Thoracic aorta (tissue), 2 donors: ENCODE data around the gene GPR61. TPM values are rescaled to one million over a fixed set of nuclear protein-coding genes. Genes with fewer than 3 reads are reported as not detected.

ENCODE experiments used
- ATAC-seq: fragments of 150-250 bp; one replicate; pipeline ENCODE4 v1.8.0; 2017; ENCODE audit warnings: low read depth; ENCODE audit not compliant: insufficient number of reproducible peaks, low FRiP score
- DNase-seq: peaks from one replicate; pipeline ENCODE4 v3.0.0-alpha.2; 2020; ENCODE audit warnings: low spot score
- H3K27ac ChIP-seq, 2 donors: fragments of 200-600 bp; sonication (generic); 1 replicate in 1 of 2; 2 replicates in 1 of 2; pipeline ENCODE4 v1.5.1; 2016; ENCODE audit warnings: mild to moderate bottlenecking in 2 of 2, moderate library complexity in 2 of 2
- H3K27me3 ChIP-seq: fragments of 200-600 bp; sonication (generic); replicated peaks from 2 replicates; pipeline ENCODE4 v1.6.0; 2016; ENCODE audit warnings: mild to moderate bottlenecking; ENCODE audit not compliant: insufficient read depth
- H3K36me3 ChIP-seq: fragments of 200-600 bp; sonication (generic); one replicate; pipeline ENCODE4 v1.5.1; 2016
- H3K4me1 ChIP-seq, 2 donors: fragments of 200-600 bp; sonication (generic); 1 replicate in 1 of 2; 2 replicates in 1 of 2; pipeline versions ENCODE4 v1.5.1 to v1.6.0; 2016; ENCODE audit warnings: low read depth in 2 of 2, mild to moderate bottlenecking in 1 of 2; ENCODE audit not compliant: control insufficient read depth in 1 of 2
- H3K4me3 ChIP-seq: fragments of 200-600 bp; sonication (generic); 2 replicates; pipeline ENCODE4 v1.5.1; 2016; ENCODE audit warnings: mild to moderate bottlenecking
- H3K9me3 ChIP-seq: fragments of 200-600 bp; sonication (generic); 2 replicates; pipeline ENCODE4 v1.5.1; 2016
- CTCF ChIP-seq: fragments of 200-600 bp; sonication (generic); IDR thresholded peaks from one replicate; pipeline ENCODE4 v1.5.1; 2019; ENCODE audit warnings: antibody characterized with exemption
- total RNA-seq, 2 donors: library from RNA; depleted of rRNA; stranded (reverse); fragments of >200 nt; gene quantifications; one replicate each; pipeline versions ENCODE4 v1.1.0 to v1.2.3, GENCODE V29; 2016

The GPR61 gene
- total RNA-seq, 2 donors from 2014 or later: not detected

- Histone ChIP-seq H3K4me1 (peaks cover 12 to 23% of the 10 kb centered on the region in 2 donors), H3K4me3 (no peak overlapping the region), H3K36me3 (peaks cover 25% of the 10 kb centered on the region), H3K9me3 (no peaks in the 10 kb centered on the region), H3K27ac (peak overlapping the region; percentile 69 to 71), H3K27me3 (no peaks in the 10 kb centered on the region)
- TF ChIP-seq CTCF: no peak
- ATAC-seq (no peak), DNase-seq (no peak)
Observed at GRCh38 chr1:109579491-109579890, 39.8 kb downstream of the GPR61 start.

- Histone ChIP-seq H3K36me3 (peaks cover 28% of the 10 kb centered on the region), H3K4me1 (peaks cover 12 to 23% of the 10 kb centered on the region in 2 donors), H3K4me3 (no peak overlapping the region), H3K9me3 (no peaks in the 10 kb centered on the region), H3K27me3 (no peaks in the 10 kb centered on the region), H3K27ac (no peak overlapping the region)
- ATAC-seq (no peak), DNase-seq (no peak)
- TF ChIP-seq CTCF: no peak
Observed at GRCh38 chr1:109582021-109582420, 42.3 kb downstream of the GPR61 start.

GRCh38 chr1:109584766-109585165 lies 45.1 kb downstream of the GPR61 start:
- DNase-seq (no peak), ATAC-seq (no peak)
- no peaks in the 10 kb centered on the region for H3K27me3 ChIP-seq
- H3K36me3 ChIP-seq: peaks cover 37% of the 10 kb centered on the region
- no peaks in the 10 kb centered on the region for H3K9me3 ChIP-seq
- peaks cover 0 to 4% of the 10 kb centered on the region in 2 donors for H3K4me1 ChIP-seq
- TF ChIP-seq CTCF: no peak
- no peak overlapping the region for H3K4me3 ChIP-seq
- H3K27ac ChIP-seq: no peak overlapping the region

GRCh38 chr1:109586055-109586454 lies 46.4 kb downstream of the GPR61 start:
- Histone ChIP-seq H3K4me1 (no peaks in the 10 kb centered on the region), H3K27me3 (no peaks in the 10 kb centered on the region), H3K9me3 (no peaks in the 10 kb centered on the region), H3K36me3 (peaks cover 30% of the 10 kb centered on the region), H3K27ac (no peak overlapping the region), H3K4me3 (no peak overlapping the region)
- ATAC-seq: no peak
- TF ChIP-seq CTCF: no peak
- DNase-seq: no peak

DNA sequence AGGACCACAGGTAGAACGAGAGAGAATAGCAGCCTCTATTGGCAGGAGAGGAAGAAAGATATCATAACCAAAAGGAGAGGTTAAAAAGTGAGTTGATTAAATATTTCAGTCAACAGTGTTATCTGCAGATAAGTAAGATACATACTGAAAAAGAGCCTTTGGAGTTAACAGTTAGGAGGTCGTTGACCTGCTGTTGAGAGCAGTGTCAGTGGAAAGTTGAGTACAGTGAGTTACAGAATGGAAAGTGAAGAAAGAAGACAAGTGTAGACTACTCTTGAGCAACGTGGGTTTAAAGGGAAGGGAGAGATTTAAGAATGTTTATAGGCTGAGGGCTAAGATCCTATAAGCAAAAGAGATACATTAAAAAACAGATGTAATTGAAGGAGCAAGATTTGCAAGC lies 49.5 kb downstream of the GPR61 start:
- DNase-seq (no peak), ATAC-seq (no peak)
- Histone ChIP-seq H3K36me3 (peaks cover 33% of the 10 kb centered on the region), H3K4me1 (no peaks in the 10 kb centered on the region), H3K27me3 (no peaks in the 10 kb centered on the region), H3K27ac (no peak overlapping the region), H3K9me3 (no peaks in the 10 kb centered on the region), H3K4me3 (no peak overlapping the region)
- no peak for TF ChIP-seq CTCF
